ENCODE data around the gene EHBP1L1. TPM values are rescaled to one million over a fixed set of nuclear protein-coding genes. Genes with fewer than 3 reads are reported as not detected.

The EHBP1L1 gene
- total and polyA plus RNA-seq, 4 donors: 1.1 to 120 (median 10.0) TPM

DNA sequence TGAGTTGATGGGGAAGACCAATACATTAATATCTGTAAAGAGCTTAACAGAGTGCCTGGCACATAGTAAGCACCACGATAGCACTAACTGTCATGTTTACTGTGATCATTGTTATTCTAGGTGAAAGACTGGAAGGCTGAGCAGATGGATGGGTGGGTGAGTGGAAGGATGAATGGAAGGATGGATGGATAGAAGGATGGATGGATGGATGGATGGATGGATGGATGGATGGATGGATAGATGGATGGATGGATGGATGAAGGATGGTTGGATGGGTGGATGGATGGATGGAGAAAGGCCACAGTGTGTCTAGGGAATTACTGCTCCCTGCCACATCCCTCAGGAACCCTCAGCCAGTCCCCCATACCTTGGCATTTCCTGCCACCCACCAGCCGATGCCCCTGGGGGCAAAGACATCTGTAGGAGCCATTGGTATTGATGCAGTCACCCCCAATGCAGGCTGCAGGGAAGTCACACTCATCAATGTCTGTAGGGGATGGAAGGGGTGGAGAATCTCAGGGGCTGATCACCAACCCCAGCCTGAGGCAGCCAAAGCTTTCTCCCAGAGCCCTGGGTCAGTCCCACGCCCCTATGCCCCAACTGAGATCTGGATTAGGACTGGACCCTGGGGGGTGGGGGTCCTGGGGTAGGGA is 33.0 kb upstream of the EHBP1L1 start:
- no peak for DNase-seq (ENCODE audit: low spot score)
- H3K9ac ChIP-seq (ENCODE audit: low read depth in 1 of 2, low read length in 2 of 2): no peak overlapping the region
- no peaks in the 10 kb centered on the region for H3K27me3 ChIP-seq (ENCODE audit: control insufficient read depth in 4 of 4, insufficient read depth in 4 of 4, low read length in 3 of 4)
- 95% methylated on average over 3 of the region's 3 CpGs for WGBS
- no peak overlapping the region for H3K4me3 ChIP-seq (ENCODE audit: low read depth in 1 of 3, low read length in 3 of 3)
- TF ChIP-seq, protein P1, sequence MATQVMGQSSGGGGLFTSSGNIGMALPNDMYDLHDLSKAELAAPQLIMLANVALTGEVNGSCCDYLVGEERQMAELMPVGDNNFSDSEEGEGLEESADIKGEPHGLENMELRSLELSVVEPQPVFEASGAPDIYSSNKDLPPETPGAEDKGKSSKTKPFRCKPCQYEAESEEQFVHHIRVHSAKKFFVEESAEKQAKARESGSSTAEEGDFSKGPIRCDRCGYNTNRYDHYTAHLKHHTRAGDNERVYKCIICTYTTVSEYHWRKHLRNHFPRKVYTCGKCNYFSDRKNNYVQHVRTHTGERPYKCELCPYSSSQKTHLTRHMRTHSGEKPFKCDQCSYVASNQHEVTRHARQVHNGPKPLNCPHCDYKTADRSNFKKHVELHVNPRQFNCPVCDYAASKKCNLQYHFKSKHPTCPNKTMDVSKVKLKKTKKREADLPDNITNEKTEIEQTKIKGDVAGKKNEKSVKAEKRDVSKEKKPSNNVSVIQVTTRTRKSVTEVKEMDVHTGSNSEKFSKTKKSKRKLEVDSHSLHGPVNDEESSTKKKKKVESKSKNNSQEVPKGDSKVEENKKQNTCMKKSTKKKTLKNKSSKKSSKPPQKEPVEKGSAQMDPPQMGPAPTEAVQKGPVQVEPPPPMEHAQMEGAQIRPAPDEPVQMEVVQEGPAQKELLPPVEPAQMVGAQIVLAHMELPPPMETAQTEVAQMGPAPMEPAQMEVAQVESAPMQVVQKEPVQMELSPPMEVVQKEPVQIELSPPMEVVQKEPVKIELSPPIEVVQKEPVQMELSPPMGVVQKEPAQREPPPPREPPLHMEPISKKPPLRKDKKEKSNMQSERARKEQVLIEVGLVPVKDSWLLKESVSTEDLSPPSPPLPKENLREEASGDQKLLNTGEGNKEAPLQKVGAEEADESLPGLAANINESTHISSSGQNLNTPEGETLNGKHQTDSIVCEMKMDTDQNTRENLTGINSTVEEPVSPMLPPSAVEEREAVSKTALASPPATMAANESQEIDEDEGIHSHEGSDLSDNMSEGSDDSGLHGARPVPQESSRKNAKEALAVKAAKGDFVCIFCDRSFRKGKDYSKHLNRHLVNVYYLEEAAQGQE (IDR thresholded peaks at IDR 0.05): no peak
- TF ChIP-seq, protein P2, sequence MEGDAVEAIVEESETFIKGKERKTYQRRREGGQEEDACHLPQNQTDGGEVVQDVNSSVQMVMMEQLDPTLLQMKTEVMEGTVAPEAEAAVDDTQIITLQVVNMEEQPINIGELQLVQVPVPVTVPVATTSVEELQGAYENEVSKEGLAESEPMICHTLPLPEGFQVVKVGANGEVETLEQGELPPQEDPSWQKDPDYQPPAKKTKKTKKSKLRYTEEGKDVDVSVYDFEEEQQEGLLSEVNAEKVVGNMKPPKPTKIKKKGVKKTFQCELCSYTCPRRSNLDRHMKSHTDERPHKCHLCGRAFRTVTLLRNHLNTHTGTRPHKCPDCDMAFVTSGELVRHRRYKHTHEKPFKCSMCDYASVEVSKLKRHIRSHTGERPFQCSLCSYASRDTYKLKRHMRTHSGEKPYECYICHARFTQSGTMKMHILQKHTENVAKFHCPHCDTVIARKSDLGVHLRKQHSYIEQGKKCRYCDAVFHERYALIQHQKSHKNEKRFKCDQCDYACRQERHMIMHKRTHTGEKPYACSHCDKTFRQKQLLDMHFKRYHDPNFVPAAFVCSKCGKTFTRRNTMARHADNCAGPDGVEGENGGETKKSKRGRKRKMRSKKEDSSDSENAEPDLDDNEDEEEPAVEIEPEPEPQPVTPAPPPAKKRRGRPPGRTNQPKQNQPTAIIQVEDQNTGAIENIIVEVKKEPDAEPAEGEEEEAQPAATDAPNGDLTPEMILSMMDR (IDR thresholded peaks at IDR 0.05; ENCODE audit: low read depth, low read length, missing input control): no peak
- TF ChIP-seq JUND (IDR thresholded peaks at IDR 0.05) (no peak), SP1 (IDR thresholded peaks at IDR 0.05) (no peak), RXRA (IDR thresholded peaks at IDR 0.05) (no peak), GABPA (IDR thresholded peaks at IDR 0.05 in 1 of 2, conservative IDR thresholded peaks at IDR 0.05 in 1 of 2) (no peak), NR2F2 (IDR thresholded peaks at IDR 0.05) (no peak), RAD21 (IDR thresholded peaks at IDR 0.05) (no peak), TAF1 (conservative IDR thresholded peaks at IDR 0.05) (no peak), YY1 (IDR thresholded peaks at IDR 0.05) (no peak)
- TF ChIP-seq, protein P3, sequence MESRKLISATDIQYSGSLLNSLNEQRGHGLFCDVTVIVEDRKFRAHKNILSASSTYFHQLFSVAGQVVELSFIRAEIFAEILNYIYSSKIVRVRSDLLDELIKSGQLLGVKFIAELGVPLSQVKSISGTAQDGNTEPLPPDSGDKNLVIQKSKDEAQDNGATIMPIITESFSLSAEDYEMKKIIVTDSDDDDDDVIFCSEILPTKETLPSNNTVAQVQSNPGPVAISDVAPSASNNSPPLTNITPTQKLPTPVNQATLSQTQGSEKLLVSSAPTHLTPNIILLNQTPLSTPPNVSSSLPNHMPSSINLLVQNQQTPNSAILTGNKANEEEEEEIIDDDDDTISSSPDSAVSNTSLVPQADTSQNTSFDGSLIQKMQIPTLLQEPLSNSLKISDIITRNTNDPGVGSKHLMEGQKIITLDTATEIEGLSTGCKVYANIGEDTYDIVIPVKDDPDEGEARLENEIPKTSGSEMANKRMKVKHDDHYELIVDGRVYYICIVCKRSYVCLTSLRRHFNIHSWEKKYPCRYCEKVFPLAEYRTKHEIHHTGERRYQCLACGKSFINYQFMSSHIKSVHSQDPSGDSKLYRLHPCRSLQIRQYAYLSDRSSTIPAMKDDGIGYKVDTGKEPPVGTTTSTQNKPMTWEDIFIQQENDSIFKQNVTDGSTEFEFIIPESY (IDR thresholded peaks at IDR 0.05): no peak
- TF ChIP-seq, protein P4, sequence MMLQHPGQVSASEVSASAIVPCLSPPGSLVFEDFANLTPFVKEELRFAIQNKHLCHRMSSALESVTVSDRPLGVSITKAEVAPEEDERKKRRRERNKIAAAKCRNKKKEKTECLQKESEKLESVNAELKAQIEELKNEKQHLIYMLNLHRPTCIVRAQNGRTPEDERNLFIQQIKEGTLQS (IDR thresholded peaks at IDR 0.05): no peak
- TF ChIP-seq, protein P5, sequence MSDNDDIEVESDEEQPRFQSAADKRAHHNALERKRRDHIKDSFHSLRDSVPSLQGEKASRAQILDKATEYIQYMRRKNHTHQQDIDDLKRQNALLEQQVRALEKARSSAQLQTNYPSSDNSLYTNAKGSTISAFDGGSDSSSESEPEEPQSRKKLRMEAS (IDR thresholded peaks at IDR 0.05): no peak
- peaks cover 0 to 10% (median 2%) of the 10 kb centered on the region in 4 donors for H3K36me3 ChIP-seq (ENCODE audit: control insufficient read depth in 4 of 4, insufficient read depth in 3 of 4, low read depth in 1 of 4, low read length in 3 of 4)
- H3K27ac ChIP-seq (ENCODE audit: low read depth in 1 of 2, low read length in 2 of 2): no peak overlapping the region
- H3K9me3 ChIP-seq (ENCODE audit: control insufficient read depth in 4 of 4, low read length in 3 of 4): no peaks in the 10 kb centered on the region
- peaks cover 14 to 47% (median 30%) of the 10 kb centered on the region in 4 donors for H3K4me1 ChIP-seq (ENCODE audit: control insufficient read depth in 4 of 4, insufficient read depth in 4 of 4, low read length in 3 of 4)

DNA sequence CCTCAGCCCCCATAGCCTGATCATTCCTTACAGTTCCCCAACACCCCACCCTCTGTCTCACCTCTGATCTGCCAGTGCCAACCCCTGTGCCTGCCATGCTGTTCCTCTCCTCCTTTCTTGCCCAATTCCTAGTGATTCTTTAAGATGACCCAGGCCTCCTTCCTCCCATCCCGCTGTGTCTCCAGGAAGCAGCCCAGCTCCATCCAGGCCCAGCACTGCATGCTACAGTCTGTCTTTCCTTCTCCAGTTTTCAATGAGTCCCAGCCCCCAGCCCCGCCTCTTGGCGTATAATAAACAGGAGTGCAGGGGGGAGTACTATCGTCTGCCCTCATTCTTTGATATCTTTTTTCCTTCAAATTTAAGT is 30.0 kb upstream of the EHBP1L1 start:
- peak overlapping the region; percentile 30 to 60 (median 51) for H3K4me3 ChIP-seq (ENCODE audit: low read depth in 1 of 3, low read length in 3 of 3)
- no peaks in the 10 kb centered on the region for H3K9me3 ChIP-seq (ENCODE audit: control insufficient read depth in 4 of 4, low read length in 3 of 4)
- DNase-seq (ENCODE audit: low spot score): no peak
- peak overlapping the region in 1 of 2 donors; percentile 3 for H3K9ac ChIP-seq (ENCODE audit: low read depth in 1 of 2, low read length in 2 of 2)
- 33% methylated on average over 4 of the region's 4 CpGs for WGBS
- TF ChIP-seq TAF1 (conservative IDR thresholded peaks at IDR 0.05) (no peak), JUND (IDR thresholded peaks at IDR 0.05) (no peak)
- TF ChIP-seq, protein P5 (IDR thresholded peaks at IDR 0.05): no peak
- H3K4me1 ChIP-seq (ENCODE audit: control insufficient read depth in 4 of 4, insufficient read depth in 4 of 4, low read length in 3 of 4): peaks cover 7 to 39% (median 23%) of the 10 kb centered on the region in 4 donors
- H3K36me3 ChIP-seq (ENCODE audit: control insufficient read depth in 4 of 4, insufficient read depth in 3 of 4, low read depth in 1 of 4, low read length in 3 of 4): peaks cover 0 to 5% (median under 1%) of the 10 kb centered on the region in 4 donors
- no peaks in the 10 kb centered on the region for H3K27me3 ChIP-seq (ENCODE audit: control insufficient read depth in 4 of 4, insufficient read depth in 4 of 4, low read length in 3 of 4)
- H3K27ac ChIP-seq (ENCODE audit: low read depth in 1 of 2, low read length in 2 of 2): peak overlapping the region; percentile 78 to 94

Data from liver (tissue), 9 donors.